Measurements from ENCODE around the gene ZNF497. TPM values are rescaled to one million over a fixed set of nuclear protein-coding genes. Genes with fewer than 3 reads are reported as not detected.

Gene ZNF497
- total RNA-seq, 1 experiment from 2014 or later = 2.4 TPM

GRCh38 chr19:58315580-58315979 lies 47.0 kb downstream of the ZNF497 start:
- H3K4me3 Mint-ChIP-seq = no peak overlapping the region
- Histone ChIP-seq H3K9me3 (ENCODE audit: control insufficient read depth, low read depth, low read length) (no peaks in the 10 kb centered on the region), H3K27me3 (ENCODE audit: insufficient read depth, low read length) (no peaks in the 10 kb centered on the region), H3K4ac (ENCODE audit: low read depth, low read length) (no peak overlapping the region), H3K79me2 (ENCODE audit: insufficient read depth, low read length) (no peaks in the 10 kb centered on the region), H4K5ac (ENCODE audit: insufficient read length, low read depth, low read length) (no peak overlapping the region), H4K20me1 (ENCODE audit: control insufficient read depth, insufficient read depth, insufficient read length) (no peaks in the 10 kb centered on the region), H3K79me1 (ENCODE audit: insufficient read depth, low read depth, low read length, poor library complexity, severe bottlenecking) (no peaks in the 10 kb centered on the region), H3K14ac (ENCODE audit: insufficient read depth, low read length) (no peak overlapping the region), H3K9ac (ENCODE audit: extremely low read depth, insufficient read length, low read length) (no peak overlapping the region), H2BK120ac (ENCODE audit: low read depth, low read length, poor library complexity, severe bottlenecking) (no peak overlapping the region), H2AK5ac (ENCODE audit: insufficient read length, low read length) (no peak overlapping the region), H3K4me2 (ENCODE audit: insufficient read depth, insufficient read length, low read length) (no peak overlapping the region), H4K91ac (ENCODE audit: insufficient read length, low read depth, low read length) (no peak overlapping the region), H2BK12ac (ENCODE audit: insufficient read length, low read depth, low read length) (no peak overlapping the region), H3K23ac (ENCODE audit: insufficient read length, low read depth, low read length) (no peak overlapping the region), H3K56ac (ENCODE audit: insufficient read length, low read depth, low read length) (no peak overlapping the region), H3T11ph (ENCODE audit: low read length) (no peak overlapping the region), H2BK15ac (ENCODE audit: low read depth, low read length) (no peak overlapping the region), H2BK5ac (ENCODE audit: insufficient read length, low read length) (no peak overlapping the region), H3K23me2 (ENCODE audit: insufficient read length, low read depth, low read length, poor library complexity, severe bottlenecking) (no peaks in the 10 kb centered on the region), H4K8ac (replicated peaks; ENCODE audit: insufficient read length, low read depth, low read length) (no peak overlapping the region), H3K4me1 (ENCODE audit: insufficient read depth, low read length) (no peaks in the 10 kb centered on the region), H3K27ac (ENCODE audit: insufficient read length, low read depth, low read length) (no peak overlapping the region), H2BK20ac (ENCODE audit: low read depth, low read length, poor library complexity, severe bottlenecking) (no peak overlapping the region), H2AFZ (ENCODE audit: low read length) (no peak overlapping the region), H3K18ac (ENCODE audit: insufficient read length, low read depth, low read length) (no peak overlapping the region)
- no CpG with 5 or more reads among the region's 2 CpGs for WGBS (ENCODE audit: extremely low coverage, insufficient read length, low lambda C conversion rate)
- no peak for DNase-seq
- no peak for TF ChIP-seq CTCF (conservative IDR thresholded peaks at IDR 0.05)
- no peaks in the 10 kb centered on the region for H3K9me3 Mint-ChIP-seq
- H3K27me3 Mint-ChIP-seq (ENCODE audit: low read depth) = no peaks in the 10 kb centered on the region
- H3K4me1 Mint-ChIP-seq = no peaks in the 10 kb centered on the region
- H3K36me3 Mint-ChIP-seq (ENCODE audit: insufficient read depth in 1 of 3, low read depth in 3 of 3) = peaks cover 30 to 46% (median 45%) of the 10 kb centered on the region in 3 experiments
- no peak overlapping the region for H3K27ac Mint-ChIP-seq
